ENCODE results near the gene DLX2. TPM values are rescaled to one million over a fixed set of nuclear protein-coding genes. Genes with fewer than 3 reads are reported as not detected.

The DLX2 gene
- total and polyA plus RNA-seq, 2 of the 13 experiments (the other 11 are each of a cell fraction or from before 2014, with no cell fraction given) = 0.07 to 0.15 TPM

- TF ChIP-seq MTA1 (CRISPR knock-in tag; IDR thresholded peaks at IDR 0.05; ENCODE audit: borderline replicate concordance) (no peak; the same call in 1 of the 2 replicates), NFATC3 (CRISPR knock-in tag; IDR thresholded peaks at IDR 0.05) (no peak), TIGD3 (CRISPR knock-in tag; IDR thresholded peaks at IDR 0.05; ENCODE audit: borderline replicate concordance) (no peak), ZNF800 (CRISPR knock-in tag; IDR thresholded peaks at IDR 0.05) (peak; percentile 74), ZFP91 (CRISPR knock-in tag; IDR thresholded peaks at IDR 0.05; ENCODE audit: borderline replicate concordance) (peak; percentile 34; the same call in 1 of the 2 replicates), HMGXB3 (CRISPR knock-in tag; IDR thresholded peaks at IDR 0.05; ENCODE audit: borderline replicate concordance) (no peak), CBX5 (CRISPR knock-in tag; IDR thresholded peaks at IDR 0.05; ENCODE audit: borderline replicate concordance) (no peak), ZNF773 (CRISPR knock-in tag; IDR thresholded peaks at IDR 0.05; ENCODE audit: borderline replicate concordance) (no peak), HIC2 (CRISPR knock-in tag; IDR thresholded peaks at IDR 0.05; ENCODE audit: low read depth) (no peak), MTERF4 (CRISPR knock-in tag; IDR thresholded peaks at IDR 0.05) (no peak), HMG20A (CRISPR knock-in tag; IDR thresholded peaks at IDR 0.05; ENCODE audit: borderline replicate concordance) (no peak), ZNF350 (CRISPR knock-in tag; IDR thresholded peaks at IDR 0.05; ENCODE audit: borderline replicate concordance, low read depth) (no peak), SAFB2 (CRISPR knock-in tag; IDR thresholded peaks at IDR 0.05; ENCODE audit: borderline replicate concordance, low read depth) (no peak), ESRRA (CRISPR knock-in tag; IDR thresholded peaks at IDR 0.05; ENCODE audit: low read depth) (no peak)
Observed at GRCh38 chr2:172096626-172097547, 5.8 kb downstream of the DLX2 start (continued).
